Lung (tissue), 12 donors: Measurements from ENCODE around the gene LCN15. TPM values are rescaled to one million over a fixed set of nuclear protein-coding genes. Genes with fewer than 3 reads are reported as not detected.
"Not testable (repeated sequence)": the region's sequence is repeated elsewhere in the genome, so short reads cannot be mapped to it uniquely, and the experiment has no call there.

Experiments used
- ATAC-seq: fragments of 200-7000 bp; cut with Tn5 transposase; one replicate; pipeline ENCODE4 v1.9.1; 2020; ENCODE audit warnings: moderate number of reproducible peaks; ENCODE audit not compliant: insufficient read depth, low FRiP score
- DNase-seq, 3 donors: peaks; one replicate each; pipeline ENCODE4 v3.0.0-alpha.2; 2013 to 2017
- H3K27ac ChIP-seq, 2 donors: one replicate each; pipeline ENCODE4 v1.5.1; 2013; ENCODE audit warnings: mild to moderate bottlenecking in 2 of 2, moderate library complexity in 2 of 2, control low read depth in 1 of 2, inconsistent platforms in 1 of 2, low read depth in 1 of 2, low read length in 1 of 2
- H3K27me3 ChIP-seq, 3 donors: one replicate each; pipeline ENCODE4 v1.5.1; 2013; ENCODE audit warnings: low read length in 2 of 3; ENCODE audit not compliant: control insufficient read depth in 3 of 3, insufficient read depth in 3 of 3
- H3K36me3 ChIP-seq, 4 donors: one replicate each; pipeline ENCODE4 v1.5.1; 2013; ENCODE audit warnings: low read length in 4 of 4, mild to moderate bottlenecking in 1 of 4, moderate library complexity in 1 of 4; ENCODE audit not compliant: control insufficient read depth in 4 of 4, insufficient read depth in 4 of 4
- H3K4me1 ChIP-seq, 5 donors: one replicate each; pipeline ENCODE4 v1.5.1; 2013; ENCODE audit warnings: low read length in 5 of 5, mild to moderate bottlenecking in 2 of 5, moderate library complexity in 1 of 5; ENCODE audit not compliant: control insufficient read depth in 5 of 5, insufficient read depth in 5 of 5
- H3K4me3 ChIP-seq: one replicate; pipeline ENCODE4 v1.5.1; 2013; ENCODE audit warnings: mild to moderate bottlenecking, control low read depth, moderate library complexity
- H3K9ac ChIP-seq, 2 donors: one replicate each; pipeline ENCODE4 v1.5.1; 2013; ENCODE audit warnings: low read length in 2 of 2, control low read depth in 1 of 2; ENCODE audit not compliant: insufficient read depth in 1 of 2
- H3K9me3 ChIP-seq, 4 donors: one replicate each; pipeline ENCODE4 v1.5.1; 2013; ENCODE audit warnings: low read length in 3 of 4, mild to moderate bottlenecking in 1 of 4, moderate library complexity in 1 of 4; ENCODE audit not compliant: control insufficient read depth in 4 of 4, insufficient read depth in 3 of 4
- WGBS, 2 donors: extraction: QIAGEN DNeasy Blood & Tissue Kit; methylation state at CpG; one replicate each; pipeline ENCODE4 v1.1.7; 2013; 5-methylcytosine and 5-hydroxymethylcytosine counted together
- polyA plus RNA-seq, 2 donors: library from polyadenylated mRNA; stranded (reverse); fragments of 200-250 nt; gene quantifications; one replicate each; pipeline ENCODE4 v1.2.1, GENCODE V29; 2013
- total RNA-seq, 2 donors: library from RNA; depleted of rRNA in 1 of 2; stranded (reverse); fragments of >200 nt in 1 of 2; gene quantifications; one replicate each; pipeline ENCODE4 v1.2.1, GENCODE V29; 2014 to 2021
- TF ChIP-seq, protein P1 (sequence below): IDR thresholded peaks from 2 replicates; pipeline ENCODE4 v1.5.1; 2012; ENCODE audit warnings: mild to moderate bottlenecking; ENCODE audit errors: control extremely low read depth, extremely low read depth
- donor health status: control.
- donor health status: control.
- donor health status: Bipolar disorder and iron deficiency.
- donor health status: healthy.
- donor health status: DM: yes; HTN: yes; CAD: no.

LCN15 gene
- total and polyA plus RNA-seq, 4 donors: 0.16 TPM; not detected in 3

DNA sequence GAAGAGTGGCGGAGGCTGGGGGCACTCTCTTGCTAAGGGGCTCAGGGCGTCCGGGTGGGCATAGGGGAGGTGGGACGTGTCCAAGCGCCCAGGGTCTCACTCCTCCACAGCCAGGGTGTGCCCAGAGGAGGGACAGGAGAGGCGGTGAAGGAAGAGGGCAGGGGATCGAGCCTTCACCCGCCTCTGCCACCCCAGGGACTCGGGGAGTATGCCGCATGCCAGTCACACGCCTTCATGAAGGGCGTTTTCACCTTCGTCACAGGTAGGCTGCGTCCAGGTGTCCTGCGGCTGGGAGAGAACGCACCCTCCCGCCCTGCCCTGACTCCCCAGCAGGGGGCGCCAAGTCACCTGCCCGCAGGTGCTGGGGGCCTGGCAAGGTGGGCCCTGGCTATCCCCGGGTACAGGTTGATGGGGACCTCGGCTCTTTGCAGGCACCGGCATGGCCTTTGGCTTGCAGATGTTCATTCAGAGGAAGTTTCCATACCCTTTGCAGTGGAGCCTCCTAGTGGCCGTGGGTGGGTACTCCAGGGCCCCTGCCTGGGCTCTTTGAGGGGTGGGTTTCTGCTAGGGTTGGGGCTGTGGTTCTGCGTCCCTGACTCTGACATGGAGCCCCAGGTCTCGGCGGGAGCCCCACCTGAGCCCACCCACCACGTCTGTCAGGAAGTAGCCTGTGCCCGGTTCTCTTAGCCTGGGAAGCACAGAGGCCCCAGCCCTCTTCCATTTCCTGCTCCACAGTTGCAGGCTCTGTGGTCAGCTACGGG lies 27.4 kb upstream of the LCN15 start:
- Histone ChIP-seq H3K9ac (peak overlapping the region; percentile 78 to 81), H3K36me3 (peaks cover 0 to 9% (median 3%) of the 10 kb centered on the region in 4 donors), H3K27ac (peak overlapping the region; percentile 89 to 95), H3K4me3 (peak overlapping the region; percentile 63), H3K9me3 (no peaks in the 10 kb centered on the region), H3K4me1 (peaks cover 0 to 29% (median 7%) of the 10 kb centered on the region in 5 donors), H3K27me3 (no peaks in the 10 kb centered on the region)
- peak; percentile 53 to 67 (median 58) for DNase-seq
- TF ChIP-seq, protein P1, sequence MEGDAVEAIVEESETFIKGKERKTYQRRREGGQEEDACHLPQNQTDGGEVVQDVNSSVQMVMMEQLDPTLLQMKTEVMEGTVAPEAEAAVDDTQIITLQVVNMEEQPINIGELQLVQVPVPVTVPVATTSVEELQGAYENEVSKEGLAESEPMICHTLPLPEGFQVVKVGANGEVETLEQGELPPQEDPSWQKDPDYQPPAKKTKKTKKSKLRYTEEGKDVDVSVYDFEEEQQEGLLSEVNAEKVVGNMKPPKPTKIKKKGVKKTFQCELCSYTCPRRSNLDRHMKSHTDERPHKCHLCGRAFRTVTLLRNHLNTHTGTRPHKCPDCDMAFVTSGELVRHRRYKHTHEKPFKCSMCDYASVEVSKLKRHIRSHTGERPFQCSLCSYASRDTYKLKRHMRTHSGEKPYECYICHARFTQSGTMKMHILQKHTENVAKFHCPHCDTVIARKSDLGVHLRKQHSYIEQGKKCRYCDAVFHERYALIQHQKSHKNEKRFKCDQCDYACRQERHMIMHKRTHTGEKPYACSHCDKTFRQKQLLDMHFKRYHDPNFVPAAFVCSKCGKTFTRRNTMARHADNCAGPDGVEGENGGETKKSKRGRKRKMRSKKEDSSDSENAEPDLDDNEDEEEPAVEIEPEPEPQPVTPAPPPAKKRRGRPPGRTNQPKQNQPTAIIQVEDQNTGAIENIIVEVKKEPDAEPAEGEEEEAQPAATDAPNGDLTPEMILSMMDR: peak; percentile 31
- ATAC-seq: peak; percentile 10
- WGBS, 2 donors: 2 to 3% methylated on average over 26 to 29 of the region's 29 CpGs

DNA sequence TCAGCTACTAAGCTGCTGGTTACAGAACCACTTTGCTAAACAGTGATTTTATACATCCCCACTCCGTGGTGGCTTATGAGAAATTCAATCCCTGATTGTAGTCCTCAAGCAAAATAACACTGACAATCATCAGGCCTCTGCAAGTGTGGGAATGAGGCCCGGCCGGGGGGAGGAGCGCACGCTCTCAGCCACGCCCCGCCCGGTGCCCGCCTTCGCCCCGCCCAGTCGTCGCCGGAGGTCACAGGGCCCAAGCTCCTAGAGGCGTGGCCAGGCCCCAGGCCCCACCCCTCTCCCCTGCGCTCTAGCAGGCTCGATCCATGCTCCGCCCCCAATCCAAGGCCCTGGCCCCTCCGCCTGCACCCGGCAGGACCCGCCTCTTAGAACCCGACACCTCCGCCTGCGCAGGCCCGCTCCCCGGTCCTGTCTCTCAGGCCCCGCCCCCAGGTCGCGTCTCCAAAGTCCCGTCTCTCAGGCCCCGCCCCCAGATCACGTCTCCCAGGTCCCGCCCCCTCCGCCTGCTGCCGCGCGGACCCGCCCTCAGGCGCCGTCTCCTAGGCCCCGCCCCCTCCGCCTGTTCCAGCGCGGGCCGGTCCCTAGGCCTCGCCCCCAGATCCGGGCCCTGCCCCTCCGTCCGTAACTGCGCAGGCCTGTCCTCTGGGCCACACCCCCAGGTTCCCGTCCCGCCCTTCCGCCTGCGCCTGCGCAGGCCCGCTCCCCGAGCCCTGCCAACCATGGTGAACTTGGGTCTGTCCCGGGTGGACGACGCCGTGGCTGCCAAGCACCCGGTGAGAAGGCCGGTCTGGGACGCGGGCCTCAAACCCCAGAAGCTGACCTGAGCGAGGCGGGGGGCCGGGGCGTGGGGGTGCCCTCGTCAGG lies 26.6 kb upstream of the LCN15 start, which contains the start of gene TMEM141:
Gene TMEM141, plus strand, starts transcription at position 705 of the 876 bp plus-strand sequence. Its CDS starts 27 bp downstream, at position 732.
- Histone ChIP-seq H3K27me3 (no peaks in the 10 kb centered on the region), H3K27ac (peak within 1 kb of the TSS; percentile 89 to 95), H3K4me3 (peak within 1 kb of the TSS; percentile 63), H3K9me3 (no peaks in the 10 kb centered on the region), H3K9ac (peak within 1 kb of the TSS; percentile 78 to 81), H3K36me3 (peaks cover 0 to 9% (median 3%) of the 10 kb centered on the region in 4 donors), H3K4me1 (peaks cover 0 to 21% (median 7%) of the 10 kb centered on the region in 5 donors)
- ATAC-seq (peak; percentile 94), DNase-seq (peak; percentile 100)
- 1% methylated on average over 65 to 70 of the region's 70 CpGs for WGBS, 2 donors
- TF ChIP-seq, protein P1: no peak

DNA sequence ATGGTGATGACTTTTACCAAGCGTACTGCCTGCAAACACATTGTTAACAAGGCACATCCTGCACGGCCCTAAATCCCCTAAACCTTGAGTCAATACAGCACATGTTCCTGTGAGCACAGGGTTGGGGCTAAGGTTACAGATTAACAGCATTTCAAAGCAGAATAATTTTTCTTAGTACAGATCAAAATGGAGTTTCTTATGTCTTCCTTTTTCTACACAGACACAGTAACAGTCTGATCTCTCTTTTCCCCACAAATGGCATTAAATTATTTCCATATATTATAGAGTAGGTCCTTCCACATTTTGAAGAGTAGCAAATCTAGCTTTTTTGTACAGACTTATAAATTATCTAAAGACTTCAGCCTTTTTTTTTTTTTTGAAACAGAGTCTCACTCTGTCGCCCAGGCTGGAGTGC lies 25.2 kb upstream of the LCN15 start:
- WGBS, 2 donors: 81 to 84% methylated on average over 3 of the region's 3 CpGs
- H3K27ac ChIP-seq: no peak overlapping the region

DNA sequence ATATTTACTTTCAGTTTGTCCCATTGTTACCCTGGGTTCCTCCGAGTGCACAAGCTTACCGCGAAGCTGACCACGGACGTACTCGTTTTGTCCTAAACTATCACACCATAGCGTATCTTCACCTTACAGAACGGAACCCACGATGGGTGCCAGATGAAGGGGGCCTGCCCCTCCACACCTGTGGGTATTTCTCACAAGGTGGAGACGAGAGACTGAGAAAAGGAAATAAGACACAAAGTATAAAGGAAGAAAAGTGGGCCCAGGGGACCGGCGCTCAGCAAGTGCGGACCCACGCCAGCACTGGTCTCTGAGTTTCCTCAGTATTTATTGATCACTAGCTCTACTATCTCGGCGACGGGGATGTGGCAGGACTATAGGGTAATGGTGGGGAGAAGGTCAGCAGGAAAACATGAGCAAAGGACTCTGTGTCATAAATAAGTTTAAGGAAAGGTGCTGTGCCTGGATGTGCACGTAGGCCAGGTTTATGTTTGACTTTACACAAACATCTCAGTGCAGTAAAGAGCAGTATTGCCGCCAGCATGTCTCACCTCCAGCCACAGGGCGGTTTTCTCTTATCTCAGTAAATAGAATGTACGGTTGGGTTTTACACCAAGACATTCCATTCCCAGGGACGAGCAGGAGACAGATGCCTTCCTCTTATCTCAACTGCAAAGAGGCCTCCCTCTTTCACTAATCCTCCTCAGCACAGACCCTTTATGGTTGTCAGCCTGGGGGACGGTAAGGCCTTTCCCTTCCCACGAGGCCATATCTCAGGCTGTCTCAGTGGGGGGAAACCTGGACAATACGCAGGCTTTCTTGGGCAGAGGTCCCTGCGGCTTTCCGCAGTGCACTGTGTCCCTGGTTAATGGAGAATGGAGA lies 24.6 kb upstream of the LCN15 start:
- not testable (repeated sequence) for H3K27me3 ChIP-seq, H3K9me3 ChIP-seq, DNase-seq, H3K4me3 ChIP-seq, H3K36me3 ChIP-seq, H3K9ac ChIP-seq, ATAC-seq, H3K27ac ChIP-seq
- peaks cover 0 to 20% (median 7%) of the 10 kb centered on the region in 5 donors for H3K4me1 ChIP-seq
- WGBS, 2 donors: 75 to 83% methylated on average over 27 of the region's 27 CpGs

More for the DNA sequence above, 25.2 kb upstream of the LCN15 start:
- H3K4me1 ChIP-seq: peaks cover 0 to 20% (median 7%) of the 10 kb centered on the region in 5 donors
- H3K9ac ChIP-seq: no peak overlapping the region
- peaks cover 0 to 9% (median 3%) of the 10 kb centered on the region in 4 donors for H3K36me3 ChIP-seq
- H3K4me3 ChIP-seq: no peak overlapping the region
- H3K27me3 ChIP-seq: no peaks in the 10 kb centered on the region
- TF ChIP-seq, protein P1: no peak
- no peaks in the 10 kb centered on the region for H3K9me3 ChIP-seq
- DNase-seq (peak in 1 of 3 donors; percentile 37), ATAC-seq (no peak)
